ENCODE measurements around the gene ZNF354C. TPM values are rescaled to one million over a fixed set of nuclear protein-coding genes. Genes with fewer than 3 reads are reported as not detected.

ZNF354C gene
- total and polyA plus RNA-seq, 5 donors from 2014 or later, result 0.64 to 4.5 (median 1.1) TPM

- Histone ChIP-seq H3K4me1 (ENCODE audit: control insufficient read depth, insufficient read depth, low read length, poor library complexity, severe bottlenecking) (peaks cover 7% of the 10 kb centered on the region), H3K27me3 (ENCODE audit: control insufficient read depth, insufficient read depth, low read length) (no peaks in the 10 kb centered on the region), H3K27ac (ENCODE audit: insufficient read depth, low read length, poor library complexity, severe bottlenecking) (no peak overlapping the region), H3K36me3 (ENCODE audit: control insufficient read depth, insufficient read depth, low read length) (no peaks in the 10 kb centered on the region), H3K4me3 (ENCODE audit: low read depth, low read length) (no peak overlapping the region), H3K9me3 (ENCODE audit: control insufficient read depth in 2 of 2, low read length in 2 of 2) (no peaks in the 10 kb centered on the region)
- Mint-ChIP-seq H3K4me1 (peaks cover 3 to 9% (median 7%) of the 10 kb centered on the region in 4 donors), H3K9me3 (peaks cover 0 to 5% (median 2%) of the 10 kb centered on the region in 7 donors), H3K36me3 (no peaks in the 10 kb centered on the region), H3K27me3 (no peaks in the 10 kb centered on the region), H3K4me3 (no peak overlapping the region), H3K27ac (peak overlapping the region in 1 of 3 donors; percentile 38)
- DNase-seq (no peak), ATAC-seq (ENCODE audit: low read depth in 2 of 2) (no peak)
These were observed 4.7 kb upstream of the ZNF354C start for GRCh38 chr5:179055436-179055835.

GRCh38 chr5:179055841-179056240 lies 4.3 kb upstream of the ZNF354C start:
- no peaks in the 10 kb centered on the region for H3K27me3 ChIP-seq (ENCODE audit: control insufficient read depth, insufficient read depth, low read length)
- Mint-ChIP-seq H3K36me3 (no peaks in the 10 kb centered on the region), H3K9me3 (peaks cover 0 to 5% (median 2%) of the 10 kb centered on the region in 7 donors), H3K4me3 (no peak overlapping the region), H3K27me3 (no peaks in the 10 kb centered on the region), H3K4me1 (peaks cover 3 to 13% (median 7%) of the 10 kb centered on the region in 4 donors), H3K27ac (no peak overlapping the region)
- H3K9me3 ChIP-seq (ENCODE audit: control insufficient read depth in 2 of 2, low read length in 2 of 2), result no peaks in the 10 kb centered on the region
- peaks cover 11% of the 10 kb centered on the region for H3K4me1 ChIP-seq (ENCODE audit: control insufficient read depth, insufficient read depth, low read length, poor library complexity, severe bottlenecking)
- no peak overlapping the region for H3K27ac ChIP-seq (ENCODE audit: insufficient read depth, low read length, poor library complexity, severe bottlenecking)
- DNase-seq (no peak), ATAC-seq (ENCODE audit: low read depth in 2 of 2) (no peak)
- no peak overlapping the region for H3K4me3 ChIP-seq (ENCODE audit: low read depth, low read length)
- no peaks in the 10 kb centered on the region for H3K36me3 ChIP-seq (ENCODE audit: control insufficient read depth, insufficient read depth, low read length)

GRCh38 chr5:179061025-179061424 lies 852 bp downstream of the ZNF354C start:
- Histone ChIP-seq H3K9me3 (ENCODE audit: control insufficient read depth in 2 of 2, low read length in 2 of 2) (peaks cover 4 to 11% of the 10 kb centered on the region in 2 experiments), H3K27ac (ENCODE audit: insufficient read depth, low read length, poor library complexity, severe bottlenecking) (no peak overlapping the region), H3K36me3 (ENCODE audit: control insufficient read depth, insufficient read depth, low read length) (peaks cover 19% of the 10 kb centered on the region), H3K4me1 (ENCODE audit: control insufficient read depth, insufficient read depth, low read length, poor library complexity, severe bottlenecking) (peaks cover 21% of the 10 kb centered on the region), H3K27me3 (ENCODE audit: control insufficient read depth, insufficient read depth, low read length) (no peaks in the 10 kb centered on the region), H3K4me3 (ENCODE audit: low read depth, low read length) (peak overlapping the region; percentile 59)
- Mint-ChIP-seq H3K4me3 (peak overlapping the region; percentile 93 to 97 (median 96)), H3K27me3 (no peaks in the 10 kb centered on the region), H3K4me1 (peaks cover 11 to 40% (median 18%) of the 10 kb centered on the region in 4 donors), H3K9me3 (peaks cover 0 to 20% (median 8%) of the 10 kb centered on the region in 7 donors), H3K36me3 (peaks cover 31% of the 10 kb centered on the region), H3K27ac (peak overlapping the region in 2 of 3 donors; percentile 93 to 94)
- no peak for DNase-seq
- no peak for ATAC-seq (ENCODE audit: low read depth in 2 of 2)

GRCh38 chr5:179065703-179066102 lies 5.5 kb downstream of the ZNF354C start:
- H3K36me3 Mint-ChIP-seq, result peaks cover 66% of the 10 kb centered on the region
- H3K27me3 ChIP-seq (ENCODE audit: control insufficient read depth, insufficient read depth, low read length), result no peaks in the 10 kb centered on the region

GRCh38 chr5:179079165-179079987 lies 19.2 kb downstream of the ZNF354C start:
- Mint-ChIP-seq H3K9me3 (peaks cover 4 to 81% (median 42%) of the 10 kb centered on the region in 7 donors), H3K4me1 (no peaks in the 10 kb centered on the region), H3K4me3 (no peak overlapping the region), H3K27me3 (no peaks in the 10 kb centered on the region), H3K36me3 (peaks cover 51% of the 10 kb centered on the region), H3K27ac (no peak overlapping the region)
- Histone ChIP-seq H3K9me3 (ENCODE audit: control insufficient read depth in 2 of 2, low read length in 2 of 2) (peaks cover 91 to 95% of the 10 kb centered on the region in 2 experiments), H3K4me1 (ENCODE audit: control insufficient read depth, insufficient read depth, low read length, poor library complexity, severe bottlenecking) (no peaks in the 10 kb centered on the region), H3K27me3 (ENCODE audit: control insufficient read depth, insufficient read depth, low read length) (no peaks in the 10 kb centered on the region), H3K36me3 (ENCODE audit: control insufficient read depth, insufficient read depth, low read length) (peaks cover 46% of the 10 kb centered on the region), H3K27ac (ENCODE audit: insufficient read depth, low read length, poor library complexity, severe bottlenecking) (no peak overlapping the region), H3K4me3 (ENCODE audit: low read depth, low read length) (no peak overlapping the region)
- ATAC-seq (ENCODE audit: low read depth in 2 of 2) (no peak), DNase-seq (peak in 1 of 3 donors; percentile 2)

More at GRCh38 chr5:179065703-179066102, 5.5 kb downstream of the ZNF354C start:
- no peak for DNase-seq
- H3K27ac ChIP-seq (ENCODE audit: insufficient read depth, low read length, poor library complexity, severe bottlenecking), result no peak overlapping the region
- no peak overlapping the region for H3K4me3 ChIP-seq (ENCODE audit: low read depth, low read length)
- peaks cover 4 to 51% (median 32%) of the 10 kb centered on the region in 7 donors for H3K9me3 Mint-ChIP-seq
- H3K27ac Mint-ChIP-seq, result peak overlapping the region in 1 of 3 donors; percentile 21
- H3K27me3 Mint-ChIP-seq, result no peaks in the 10 kb centered on the region
- peaks cover 11% of the 10 kb centered on the region for H3K4me1 ChIP-seq (ENCODE audit: control insufficient read depth, insufficient read depth, low read length, poor library complexity, severe bottlenecking)
- no peak for ATAC-seq (ENCODE audit: low read depth in 2 of 2)
- H3K9me3 ChIP-seq (ENCODE audit: control insufficient read depth in 2 of 2, low read length in 2 of 2), result peaks cover 35 to 56% of the 10 kb centered on the region in 2 experiments
- peak overlapping the region in 2 of 4 donors; percentile 25 to 69 for H3K4me3 Mint-ChIP-seq
- H3K4me1 Mint-ChIP-seq, result peaks cover 5 to 28% (median 13%) of the 10 kb centered on the region in 4 donors
- peaks cover 36% of the 10 kb centered on the region for H3K36me3 ChIP-seq (ENCODE audit: control insufficient read depth, insufficient read depth, low read length)

GRCh38 chr5:179080724-179081123 lies 20.6 kb downstream of the ZNF354C start:
- H3K27me3 Mint-ChIP-seq, result no peaks in the 10 kb centered on the region
- H3K4me1 ChIP-seq (ENCODE audit: control insufficient read depth, insufficient read depth, low read length, poor library complexity, severe bottlenecking), result no peaks in the 10 kb centered on the region
- H3K4me3 ChIP-seq (ENCODE audit: low read depth, low read length), result no peak overlapping the region
- no peak for DNase-seq
- H3K36me3 Mint-ChIP-seq, result peaks cover 43% of the 10 kb centered on the region
- H3K36me3 ChIP-seq (ENCODE audit: control insufficient read depth, insufficient read depth, low read length), result peaks cover 39% of the 10 kb centered on the region
- H3K9me3 ChIP-seq (ENCODE audit: control insufficient read depth in 2 of 2, low read length in 2 of 2), result peaks cover 95 to 99% of the 10 kb centered on the region in 2 experiments
- no peak overlapping the region for H3K27ac ChIP-seq (ENCODE audit: insufficient read depth, low read length, poor library complexity, severe bottlenecking)
- H3K27ac Mint-ChIP-seq, result no peak overlapping the region
- H3K4me1 Mint-ChIP-seq, result no peaks in the 10 kb centered on the region
- H3K27me3 ChIP-seq (ENCODE audit: control insufficient read depth, insufficient read depth, low read length), result no peaks in the 10 kb centered on the region
- ATAC-seq (ENCODE audit: low read depth in 2 of 2), result no peak
- peaks cover 4 to 81% (median 39%) of the 10 kb centered on the region in 7 donors for H3K9me3 Mint-ChIP-seq
- no peak overlapping the region for H3K4me3 Mint-ChIP-seq

GRCh38 chr5:179089502-179089901 lies 29.3 kb downstream of the ZNF354C start:
- Histone ChIP-seq H3K27me3 (ENCODE audit: control insufficient read depth, insufficient read depth, low read length) (no peaks in the 10 kb centered on the region), H3K4me1 (ENCODE audit: control insufficient read depth, insufficient read depth, low read length, poor library complexity, severe bottlenecking) (no peaks in the 10 kb centered on the region), H3K27ac (ENCODE audit: insufficient read depth, low read length, poor library complexity, severe bottlenecking) (no peak overlapping the region), H3K36me3 (ENCODE audit: control insufficient read depth, insufficient read depth, low read length) (no peaks in the 10 kb centered on the region), H3K9me3 (ENCODE audit: control insufficient read depth in 2 of 2, low read length in 2 of 2) (peaks cover 74 to 89% of the 10 kb centered on the region in 2 experiments), H3K4me3 (ENCODE audit: low read depth, low read length) (no peak overlapping the region)
- no peak overlapping the region for H3K4me3 Mint-ChIP-seq
- no peaks in the 10 kb centered on the region for H3K4me1 Mint-ChIP-seq
- DNase-seq (no peak), ATAC-seq (ENCODE audit: low read depth in 2 of 2) (no peak)
- peaks cover 4 to 73% (median 46%) of the 10 kb centered on the region in 7 donors for H3K9me3 Mint-ChIP-seq
- H3K27ac Mint-ChIP-seq, result no peak overlapping the region
- H3K36me3 Mint-ChIP-seq, result peaks cover 6% of the 10 kb centered on the region
- H3K27me3 Mint-ChIP-seq, result no peaks in the 10 kb centered on the region

Measured in CD4-positive, CD25-positive, alpha-beta regulatory T cell (primary cell).